H9 (cell line): ENCODE results near the gene PAQR7. TPM values are rescaled to one million over a fixed set of nuclear protein-coding genes. Genes with fewer than 3 reads are reported as not detected.

Experiments used
- DNase-seq: peaks from one replicate; pipeline ENCODE4 v3.0.0-alpha.2; 2017
- H2AFZ ChIP-seq: one replicate; pipeline ENCODE4 v1.6.1; 2013; ENCODE audit warnings: mild to moderate bottlenecking, low read length, control low read depth, moderate library complexity
- H2AK5ac ChIP-seq: 2 replicates; pipeline ENCODE4 v1.6.1; 2013; ENCODE audit warnings: low read length, control low read depth, mixed read lengths; ENCODE audit not compliant: insufficient read length
- H2BK120ac ChIP-seq: one replicate; pipeline ENCODE4 v1.6.1; 2013; ENCODE audit warnings: low read depth, mild to moderate bottlenecking, low read length, control low read depth, inconsistent platforms; ENCODE audit not compliant: poor library complexity, severe bottlenecking
- H2BK12ac ChIP-seq: 2 replicates; pipeline ENCODE4 v1.6.1; 2013; ENCODE audit warnings: low read length, control low read depth, mixed read lengths, low read depth; ENCODE audit not compliant: insufficient read length
- H2BK15ac ChIP-seq: 2 replicates; pipeline ENCODE4 v1.6.1; 2013; ENCODE audit warnings: low read depth, low read length, control low read depth
- H2BK20ac ChIP-seq: one replicate; pipeline ENCODE4 v1.6.1; 2013; ENCODE audit warnings: low read depth, mild to moderate bottlenecking, low read length, control low read depth, inconsistent platforms; ENCODE audit not compliant: poor library complexity, severe bottlenecking
- H2BK5ac ChIP-seq: 2 replicates; pipeline ENCODE4 v1.6.1; 2013; ENCODE audit warnings: low read length, control low read depth, mixed read lengths; ENCODE audit not compliant: insufficient read length
- H3K14ac ChIP-seq: 2 replicates; pipeline ENCODE4 v1.6.1; 2013; ENCODE audit warnings: low read length, control low read depth; ENCODE audit not compliant: insufficient read depth
- H3K18ac ChIP-seq: 2 replicates; pipeline ENCODE4 v1.6.1; 2013; ENCODE audit warnings: low read depth, mild to moderate bottlenecking, mixed read lengths, low read length, control low read depth; ENCODE audit not compliant: insufficient read length
- H3K23ac ChIP-seq: 2 replicates; pipeline ENCODE4 v1.6.1; 2013; ENCODE audit warnings: low read length, control low read depth, mixed read lengths, low read depth; ENCODE audit not compliant: insufficient read length
- H3K23me2 ChIP-seq: 2 replicates; pipeline ENCODE4 v1.6.1; 2013; ENCODE audit warnings: low read depth, mild to moderate bottlenecking, mixed read lengths, low read length, control low read depth; ENCODE audit not compliant: insufficient read length, poor library complexity, severe bottlenecking
- H3K27ac ChIP-seq: 2 replicates; pipeline ENCODE4 v1.5.1; 2013; ENCODE audit warnings: low read length, control low read depth, mixed read lengths, low read depth; ENCODE audit not compliant: insufficient read length
- H3K27me3 ChIP-seq: 2 replicates; pipeline ENCODE4 v1.6.1; 2013; ENCODE audit warnings: low read length, control low read depth, inconsistent platforms; ENCODE audit not compliant: insufficient read depth
- H3K4ac ChIP-seq: 2 replicates; pipeline ENCODE4 v1.6.1; 2013; ENCODE audit warnings: low read depth, mild to moderate bottlenecking, control low read depth, inconsistent platforms, low read length, moderate library complexity
- H3K4me1 ChIP-seq: 2 replicates; pipeline ENCODE4 v1.6.1; 2013; ENCODE audit warnings: low read length, control low read depth, inconsistent platforms; ENCODE audit not compliant: insufficient read depth
- H3K4me2 ChIP-seq: 2 replicates; pipeline ENCODE4 v1.6.1; 2013; ENCODE audit warnings: low read length, control low read depth, mixed read lengths; ENCODE audit not compliant: insufficient read length, insufficient read depth
- H3K56ac ChIP-seq: 2 replicates; pipeline ENCODE4 v1.6.1; 2013; ENCODE audit warnings: low read depth, mild to moderate bottlenecking, mixed read lengths, low read length, control low read depth; ENCODE audit not compliant: insufficient read length
- H3K79me1 ChIP-seq: 2 replicates; pipeline ENCODE4 v1.6.1; 2013; ENCODE audit warnings: low read depth, mild to moderate bottlenecking, moderate library complexity, low read length, control low read depth, inconsistent platforms; ENCODE audit not compliant: insufficient read depth, poor library complexity, severe bottlenecking
- H3K79me2 ChIP-seq: 2 replicates; pipeline ENCODE4 v1.6.1; 2013; ENCODE audit warnings: low read length, control low read depth, inconsistent platforms; ENCODE audit not compliant: insufficient read depth
- H3K9ac ChIP-seq: 2 replicates; pipeline ENCODE4 v1.6.1; 2013; ENCODE audit warnings: low read length, control low read depth, mixed read lengths; ENCODE audit not compliant: insufficient read length; ENCODE audit errors: extremely low read depth
- H3K9me3 ChIP-seq: one replicate; pipeline ENCODE4 v1.6.1; 2013; ENCODE audit warnings: low read depth, low read length, inconsistent platforms; ENCODE audit not compliant: control insufficient read depth
- H3T11ph ChIP-seq: one replicate; pipeline ENCODE4 v1.6.1; 2013; ENCODE audit warnings: mild to moderate bottlenecking, low read length, control low read depth, inconsistent platforms
- H4K20me1 ChIP-seq: one replicate; pipeline ENCODE4 v1.6.1; 2013; ENCODE audit not compliant: control insufficient read depth, insufficient read length, insufficient read depth
- H4K5ac ChIP-seq: 2 replicates; pipeline ENCODE4 v1.6.1; 2013; ENCODE audit warnings: low read depth, mild to moderate bottlenecking, mixed read lengths, low read length, control low read depth; ENCODE audit not compliant: insufficient read length
- H4K8ac ChIP-seq: replicated peaks from 2 replicates; pipeline ENCODE4 v1.6.1; 2013; ENCODE audit warnings: low read length, control low read depth, mixed read lengths, low read depth; ENCODE audit not compliant: insufficient read length
- H4K91ac ChIP-seq: 2 replicates; pipeline ENCODE4 v1.6.1; 2013; ENCODE audit warnings: low read depth, mild to moderate bottlenecking, moderate library complexity, mixed read lengths, low read length, control low read depth; ENCODE audit not compliant: insufficient read length
- H3K27ac Mint-ChIP-seq, 3 experiments: 2 replicates in 2 of 3; 3 replicates in 1 of 3; pipeline ENCODE4 v1.8.0; 2020 to 2021; ENCODE audit warnings: mixed read lengths in 3 of 3, mild to moderate bottlenecking in 1 of 3, moderate library complexity in 1 of 3
- H3K27me3 Mint-ChIP-seq: 2 replicates; pipeline ENCODE4 v1.8.0; 2021; ENCODE audit warnings: low read depth, mild to moderate bottlenecking, moderate library complexity, mixed read lengths
- H3K36me3 Mint-ChIP-seq, 3 experiments: 2 replicates in 2 of 3; 3 replicates in 1 of 3; pipeline ENCODE4 v1.8.0; 2020 to 2021; ENCODE audit warnings: low read depth in 3 of 3, mixed read lengths in 3 of 3; ENCODE audit not compliant: insufficient read depth in 1 of 3
- H3K4me1 Mint-ChIP-seq, 2 experiments: 2 replicates each; pipeline ENCODE4 v1.8.0; 2020; ENCODE audit warnings: mixed read lengths in 2 of 2
- H3K4me3 Mint-ChIP-seq, 2 experiments: 2 replicates in 1 of 2; 3 replicates in 1 of 2; pipeline ENCODE4 v1.8.0; 2020 to 2021; ENCODE audit warnings: mild to moderate bottlenecking in 2 of 2, mixed read lengths in 2 of 2, moderate library complexity in 1 of 2
- H3K9me3 Mint-ChIP-seq, 2 experiments: 2 replicates in 1 of 2; 3 replicates in 1 of 2; pipeline ENCODE4 v1.8.0; 2020; ENCODE audit warnings: mild to moderate bottlenecking in 2 of 2, mixed read lengths in 2 of 2, moderate library complexity in 1 of 2
- CTCF ChIP-seq: fragments of 200-600 bp; sonication (generic); conservative IDR thresholded peaks from 3 replicates; pipeline ENCODE4 v1.8.0; 2021; ENCODE audit warnings: antibody characterized with exemption, mild to moderate bottlenecking
- WGBS: extraction: QIAGEN DNeasy Blood & Tissue Kit; methylation state at CpG from one replicate; pipeline ENCODE4 v1.1.7; 2013; ENCODE audit warnings: missing lambda C conversion rate, low lambda C conversion rate, mixed read lengths; ENCODE audit not compliant: insufficient read length; ENCODE audit errors: extremely low coverage; 5-methylcytosine and 5-hydroxymethylcytosine counted together
- total RNA-seq: library from RNA; stranded (reverse); gene quantifications from 2 replicates; pipeline ENCODE4 v1.2.1, GENCODE V29; 2021

The PAQR7 gene
- total RNA-seq, 1 experiment from 2014 or later = 6.3 TPM

GRCh38 chr1:25874209-25874608 lies 1.3 kb downstream of the PAQR7 start:
- H3K9me3 ChIP-seq = no peaks in the 10 kb centered on the region
- H2AK5ac ChIP-seq = no peak overlapping the region
- H4K20me1 ChIP-seq = no peaks in the 10 kb centered on the region
- no peak overlapping the region for H3K23ac ChIP-seq
- H3K4me1 ChIP-seq = no peaks in the 10 kb centered on the region; the same call in 1 of the 2 replicates
- no CpG with 5 or more reads among the region's 3 CpGs for WGBS
- H3K9ac ChIP-seq = no peak overlapping the region
- no peak overlapping the region for H3K4ac ChIP-seq
- no peak overlapping the region for H4K5ac ChIP-seq
- no peak overlapping the region for H3K27ac Mint-ChIP-seq
- H3K79me2 ChIP-seq = no peaks in the 10 kb centered on the region
- H3K4me1 Mint-ChIP-seq = peaks cover 25 to 33% of the 10 kb centered on the region in 2 experiments
- H4K91ac ChIP-seq = no peak overlapping the region
- H3K56ac ChIP-seq = no peak overlapping the region
- H3K79me1 ChIP-seq = no peaks in the 10 kb centered on the region
- no peak overlapping the region for H3K27ac ChIP-seq
- no peak for DNase-seq
- peaks cover 7% of the 10 kb centered on the region for H3K23me2 ChIP-seq
- H2BK20ac ChIP-seq = no peak overlapping the region
- no peak overlapping the region for H2BK120ac ChIP-seq
- no peak for TF ChIP-seq CTCF
- H3K9me3 Mint-ChIP-seq = no peaks in the 10 kb centered on the region
- no peak overlapping the region for H3K4me2 ChIP-seq
- H3K14ac ChIP-seq = no peak overlapping the region; the same call in 1 of the 2 replicates
- no peaks in the 10 kb centered on the region for H3K36me3 Mint-ChIP-seq
- H2BK5ac ChIP-seq = no peak overlapping the region
- no peak overlapping the region for H4K8ac ChIP-seq
- H3K27me3 Mint-ChIP-seq = peaks cover 25% of the 10 kb centered on the region
- H3K4me3 Mint-ChIP-seq = no peak overlapping the region
- H3T11ph ChIP-seq = no peak overlapping the region
- H3K27me3 ChIP-seq = no peaks in the 10 kb centered on the region; the same call in 1 of the 2 replicates
- no peak overlapping the region for H2BK15ac ChIP-seq
- no peak overlapping the region for H3K18ac ChIP-seq
- no peak overlapping the region for H2AFZ ChIP-seq
- no peak overlapping the region for H2BK12ac ChIP-seq
